PC-9 (cell line): ENCODE data around the gene SEC16B.

Source experiments
- CTCF ChIP-seq: fragments of 200-600 bp; sonication (generic); conservative IDR thresholded peaks from 2 replicates; pipeline ENCODE4 v1.6.1; 2017; ENCODE audit warnings: mixed run types, antibody characterized with exemption, mild to moderate bottlenecking, moderate library complexity
- EZH2 ChIP-seq: fragments of 200-600 bp; sonication (generic); IDR thresholded peaks from 2 replicates; pipeline ENCODE4 v1.8.0; 2017; ENCODE audit warnings: antibody characterized with exemption, low read depth

DNA sequence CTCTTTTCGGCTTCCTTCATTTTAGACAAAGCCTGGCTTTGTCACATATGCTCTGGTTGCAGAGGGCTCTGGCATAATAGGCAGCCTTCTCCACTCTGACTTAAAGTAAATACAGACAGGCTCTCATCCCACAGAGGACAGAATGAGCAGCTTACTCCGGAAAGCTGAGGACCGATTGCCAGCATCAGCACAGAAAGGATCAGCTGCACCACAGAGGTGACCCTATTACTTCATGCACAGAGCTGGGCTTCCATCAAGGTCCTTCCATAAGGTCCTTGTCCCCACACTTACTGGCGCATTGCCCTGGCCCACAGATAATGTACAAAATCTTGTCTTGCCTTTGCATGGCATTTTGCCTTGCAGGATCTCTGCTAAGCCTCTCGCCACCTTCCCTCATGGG, 67.6 kb downstream of the SEC16B start:
- no peak for TF ChIP-seq CTCF
- TF ChIP-seq EZH2: no peak
